SK-N-SH (cell line): ENCODE data around the gene EPHX1. TPM values are rescaled to one million over a fixed set of nuclear protein-coding genes. Genes with fewer than 3 reads are reported as not detected.

Experiments used
- CTCF ChIA-PET: fragments of 300-600, 350-600 bp; formaldehyde crosslinking; extraction: SDS; loops from one replicate; lab custom pipeline; 2021; lab: Yijun Ruan, JAX
- POLR2A ChIA-PET: fragments of 350-600 bp; sonication (Branson Sonifier 250); formaldehyde crosslinking; extraction: SDS; loops from one replicate; lab custom pipeline; 2020; ENCODE audit warnings: antibody characterized with exemption, inconsistent platforms; lab: Yijun Ruan, JAX
- DNase-seq: peaks from one replicate; pipeline ENCODE4 v3.0.0; 2012
- H2AFZ ChIP-seq: fragments of 200-600 bp; sonication (generic); 2 replicates; pipeline ENCODE4 v1.8.1; 2016; ENCODE audit warnings: antibody characterized with exemption, mild to moderate bottlenecking, low read depth
- H3F3A ChIP-seq: fragments of 200-600 bp; sonication (generic); replicated peaks from 2 replicates; pipeline ENCODE3; 2016; ENCODE audit warnings: antibody characterized with exemption, mild to moderate bottlenecking; ENCODE audit not compliant: insufficient read depth
- H3K27ac ChIP-seq, 2 experiments: fragments of 200-500 bp in 1 of 2; fragments of 200-600 bp in 1 of 2; sonication (Bioruptor generic) in 1 of 2; sonication (generic), shearing (Covaris generic) in 1 of 2; 2 replicates each; pipeline versions ENCODE4 v1.5.1 to v1.6.1; 2014 to 2016; ENCODE audit warnings: low read depth in 2 of 2, inconsistent platforms in 1 of 2, low read length in 1 of 2, mild to moderate bottlenecking in 1 of 2, mixed read lengths in 1 of 2
- H3K27me3 ChIP-seq: fragments of 200-600 bp; sonication (generic), shearing (Covaris generic); 2 replicates; pipeline ENCODE4 v1.6.1; 2016; ENCODE audit warnings: mixed run types; ENCODE audit not compliant: insufficient read depth
- H3K36me3 ChIP-seq, 2 experiments: fragments of 200-500 bp in 1 of 2; fragments of 200-600 bp in 1 of 2; sonication (Bioruptor generic) in 1 of 2; sonication (generic) in 1 of 2; replicated peaks in 1 of 2; 2 replicates each; pipeline versions ENCODE3 to v1.5.1; 2014 to 2016; ENCODE audit warnings: low read length in 1 of 2, mild to moderate bottlenecking in 1 of 2; ENCODE audit not compliant: insufficient read depth in 2 of 2, control insufficient read depth in 1 of 2
- H3K4me1 ChIP-seq, 2 experiments: fragments of 200-500 bp in 1 of 2; fragments of 200-600 bp in 1 of 2; sonication (Bioruptor generic) in 1 of 2; sonication (generic), shearing (Covaris generic) in 1 of 2; 2 replicates each; pipeline versions ENCODE4 v1.5.1 to v1.6.1; 2014 to 2016; ENCODE audit warnings: low read depth in 1 of 2, low read length in 1 of 2, mixed run types in 1 of 2; ENCODE audit not compliant: insufficient read depth in 2 of 2, control insufficient read depth in 1 of 2
- H3K4me2 ChIP-seq: fragments of 200-600 bp; sonication (generic), shearing (Covaris generic); 2 replicates; pipeline ENCODE4 v1.6.1; 2017; ENCODE audit warnings: mixed run types
- H3K4me3 ChIP-seq, 2 experiments: fragments of 200-500 bp in 1 of 2; fragments of 200-600 bp in 1 of 2; sonication (Bioruptor generic) in 1 of 2; sonication (generic), shearing (Covaris generic) in 1 of 2; 2 replicates each; pipeline versions ENCODE4 v1.5.1 to v1.8.1; 2014 to 2016; ENCODE audit warnings: low read depth in 2 of 2, inconsistent platforms in 1 of 2, low read length in 1 of 2, mild to moderate bottlenecking in 1 of 2, mixed read lengths in 1 of 2, moderate library complexity in 1 of 2
- H3K79me2 ChIP-seq: fragments of 200-600 bp; sonication (generic); 2 replicates; pipeline ENCODE4 v1.8.1; 2017; ENCODE audit warnings: mild to moderate bottlenecking; ENCODE audit not compliant: insufficient read depth
- H3K9ac ChIP-seq: fragments of 200-600 bp; sonication (generic); 2 replicates; pipeline ENCODE4 v1.6.1; 2017; ENCODE audit warnings: mixed run types
- H3K9me2 ChIP-seq: fragments of 200-600 bp; sonication (generic); 2 replicates; pipeline ENCODE4 v1.6.1; 2017; ENCODE audit warnings: mixed run types
- H3K9me3 ChIP-seq: fragments of 200-600 bp; sonication (generic); 2 replicates; pipeline ENCODE4 v1.6.1; 2017; ENCODE audit warnings: mixed run types, mild to moderate bottlenecking, moderate library complexity
- H4K20me1 ChIP-seq: fragments of 200-600 bp; sonication (generic); 2 replicates; pipeline ENCODE4 v1.6.1; 2017; ENCODE audit warnings: mild to moderate bottlenecking, mixed run types; ENCODE audit not compliant: insufficient read depth
- CHD2 ChIP-seq: fragments of 150-350 bp; IDR thresholded peaks from 2 replicates; pipeline ENCODE4 v1.6.1; 2018; ENCODE audit warnings: low read length; ENCODE audit not compliant: partially characterized antibody
- EP300 ChIP-seq, 2 experiments: IDR thresholded peaks; 2 replicates each; pipeline versions ENCODE4 v1.4.0 to v1.6.1; 2012; ENCODE audit warnings: borderline replicate concordance in 1 of 2, low read depth in 1 of 2, low read length in 1 of 2
- POLR2AphosphoS5 ChIP-seq: IDR thresholded peaks from 2 replicates; pipeline ENCODE4 v1.6.1; 2012; ENCODE audit warnings: low read depth, low read length
- RFX5 ChIP-seq: IDR thresholded peaks from 2 replicates; pipeline ENCODE4 v1.6.1; 2012; ENCODE audit warnings: mild to moderate bottlenecking, improper control_type of control experiment, low read length
- SMC3 ChIP-seq: IDR thresholded peaks from 2 replicates; pipeline ENCODE4 v1.6.1; 2012; ENCODE audit warnings: low read depth, low read length, improper control_type of control experiment
- TAF1 ChIP-seq: IDR thresholded peaks from 2 replicates; pipeline ENCODE4 v1.6.1; 2012; ENCODE audit warnings: low read depth, mild to moderate bottlenecking, low read length, moderate library complexity, borderline replicate concordance
- WGBS: methylation state at CpG from one replicate; pipeline ENCODE4 v1.1.6; 2017; ENCODE audit warnings: low lambda C conversion rate; 5-methylcytosine and 5-hydroxymethylcytosine counted together
- polyA plus RNA-seq, 3 experiments: library from polyadenylated mRNA; depleted of rRNA; stranded (reverse); fragments of >200 nt; gene quantifications; 2 replicates each; pipeline ENCODE4 v1.2.3, GENCODE V29; 2012
- TF ChIP-seq, protein P1 (sequence below): fragments of 150-350 bp; IDR thresholded peaks from 2 replicates; pipeline ENCODE4 v1.6.1; 2017; ENCODE audit warnings: antibody characterized with exemption, low read length, low read depth, borderline replicate concordance
- TF ChIP-seq, protein P2 (sequence below): IDR thresholded peaks from 2 replicates; pipeline ENCODE4 v1.4.0; 2012; ENCODE audit warnings: low read depth, borderline replicate concordance
- TF ChIP-seq, protein P3 (sequence below): fragments of 200-600 bp; sonication (generic); IDR thresholded peaks from 2 replicates; pipeline ENCODE4 v1.6.1; 2017; ENCODE audit warnings: antibody characterized with exemption, mild to moderate bottlenecking, moderate library complexity

EPHX1 gene
- polyA plus RNA-seq, 1 of the 3 experiments (the other 2 are of a cell fraction), result 45.7 TPM

DNA sequence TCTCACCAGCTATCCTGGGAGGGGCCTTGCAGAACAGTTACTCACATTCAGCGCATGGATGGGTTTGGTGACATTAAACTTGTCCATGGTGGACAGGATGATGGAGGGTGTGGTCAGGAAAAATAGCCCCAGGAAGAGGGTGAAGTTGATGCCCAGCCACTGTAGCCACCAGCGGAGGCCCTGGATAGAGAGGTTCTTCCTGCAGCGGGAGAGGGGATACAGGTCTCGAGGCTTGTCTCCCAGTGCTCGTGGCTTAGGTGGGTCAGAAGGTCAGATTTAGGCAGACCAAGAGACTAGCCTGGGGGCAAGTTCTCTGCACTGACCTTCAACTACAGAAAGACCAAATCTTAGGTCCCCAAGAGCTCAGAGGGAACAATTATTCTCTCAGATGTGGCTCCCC lies 49.2 kb downstream of the EPHX1 start:
- no peaks in the 10 kb centered on the region for H3K79me2 ChIP-seq
- POLR2A ChIA-PET, result no interaction called here
- H3K27ac ChIP-seq, result no peak overlapping the region
- peaks cover 0 to 3% of the 10 kb centered on the region in 2 experiments; a peak in 1 of 4 replicates for H3K4me1 ChIP-seq
- no peak overlapping the region for H3K4me3 ChIP-seq
- no peak overlapping the region for H2AFZ ChIP-seq
- no peak for DNase-seq
- H3K9me3 ChIP-seq, result no peaks in the 10 kb centered on the region
- CTCF ChIA-PET, result interaction anchor here (1.3 to 3.1 kb wide), 4 partner anchors 11 to 384 kb away, joined by 3 to 11 read pairs (median 4); no protein-coding TSS in a partner anchor
- H4K20me1 ChIP-seq, result no peaks in the 10 kb centered on the region
- no peak overlapping the region for H3K4me2 ChIP-seq
- no peaks in the 10 kb centered on the region for H3K9me2 ChIP-seq
- H3F3A ChIP-seq, result peaks cover 4% of the 10 kb centered on the region
- H3K36me3 ChIP-seq, result peaks cover 0 to 19% of the 10 kb centered on the region in 2 experiments
- H3K9ac ChIP-seq, result no peak overlapping the region
- 98% methylated on average over 5 of the region's 5 CpGs for WGBS
- TF ChIP-seq, protein P1, sequence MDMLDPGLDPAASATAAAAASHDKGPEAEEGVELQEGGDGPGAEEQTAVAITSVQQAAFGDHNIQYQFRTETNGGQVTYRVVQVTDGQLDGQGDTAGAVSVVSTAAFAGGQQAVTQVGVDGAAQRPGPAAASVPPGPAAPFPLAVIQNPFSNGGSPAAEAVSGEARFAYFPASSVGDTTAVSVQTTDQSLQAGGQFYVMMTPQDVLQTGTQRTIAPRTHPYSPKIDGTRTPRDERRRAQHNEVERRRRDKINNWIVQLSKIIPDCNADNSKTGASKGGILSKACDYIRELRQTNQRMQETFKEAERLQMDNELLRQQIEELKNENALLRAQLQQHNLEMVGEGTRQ, result no peak
- no peaks in the 10 kb centered on the region for H3K27me3 ChIP-seq

DNA sequence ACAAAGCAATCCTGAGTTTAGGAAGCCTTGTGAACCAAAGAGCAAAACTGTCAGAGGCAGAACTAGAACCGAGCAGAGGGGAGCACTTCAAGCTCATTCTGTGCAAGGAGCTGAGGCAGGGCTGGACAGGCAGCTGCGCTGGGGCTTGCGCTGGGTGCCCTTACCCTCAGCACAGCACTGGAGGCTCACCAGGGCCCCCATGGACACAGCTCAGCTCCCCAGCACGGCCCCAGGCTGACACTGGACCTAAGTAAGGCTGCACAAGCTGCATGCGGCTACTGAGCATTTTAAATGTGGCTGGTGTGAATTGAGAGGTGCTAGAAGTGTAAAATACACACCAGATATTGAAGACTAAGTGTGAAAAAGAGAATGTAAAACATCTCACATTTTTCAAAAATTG lies 50.2 kb downstream of the EPHX1 start:
- Histone ChIP-seq H3K79me2 (no peaks in the 10 kb centered on the region), H3K27me3 (no peaks in the 10 kb centered on the region), H3K4me1 (peaks cover 0 to 9% of the 10 kb centered on the region in 2 experiments; a peak in 1 of 4 replicates), H3K4me2 (no peak overlapping the region), H3K4me3 (no peak overlapping the region), H3K9me2 (no peaks in the 10 kb centered on the region), H4K20me1 (no peaks in the 10 kb centered on the region), H3K27ac (no peak overlapping the region), H3K9me3 (no peaks in the 10 kb centered on the region), H2AFZ (no peak overlapping the region), H3F3A (peaks cover 10% of the 10 kb centered on the region), H3K36me3 (peaks cover 0 to 16% of the 10 kb centered on the region in 2 experiments), H3K9ac (no peak overlapping the region)
- POLR2A ChIA-PET, result no interaction called here
- TF ChIP-seq, protein P2, sequence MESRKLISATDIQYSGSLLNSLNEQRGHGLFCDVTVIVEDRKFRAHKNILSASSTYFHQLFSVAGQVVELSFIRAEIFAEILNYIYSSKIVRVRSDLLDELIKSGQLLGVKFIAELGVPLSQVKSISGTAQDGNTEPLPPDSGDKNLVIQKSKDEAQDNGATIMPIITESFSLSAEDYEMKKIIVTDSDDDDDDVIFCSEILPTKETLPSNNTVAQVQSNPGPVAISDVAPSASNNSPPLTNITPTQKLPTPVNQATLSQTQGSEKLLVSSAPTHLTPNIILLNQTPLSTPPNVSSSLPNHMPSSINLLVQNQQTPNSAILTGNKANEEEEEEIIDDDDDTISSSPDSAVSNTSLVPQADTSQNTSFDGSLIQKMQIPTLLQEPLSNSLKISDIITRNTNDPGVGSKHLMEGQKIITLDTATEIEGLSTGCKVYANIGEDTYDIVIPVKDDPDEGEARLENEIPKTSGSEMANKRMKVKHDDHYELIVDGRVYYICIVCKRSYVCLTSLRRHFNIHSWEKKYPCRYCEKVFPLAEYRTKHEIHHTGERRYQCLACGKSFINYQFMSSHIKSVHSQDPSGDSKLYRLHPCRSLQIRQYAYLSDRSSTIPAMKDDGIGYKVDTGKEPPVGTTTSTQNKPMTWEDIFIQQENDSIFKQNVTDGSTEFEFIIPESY, result no peak
- no peak for TF ChIP-seq RFX5
- TF ChIP-seq EP300 (IDR thresholded peaks at IDR 0.05; ENCODE audit: borderline replicate concordance in 1 of 2, low read depth in 1 of 2, low read length in 1 of 2), result no peak
- TF ChIP-seq, protein P3, sequence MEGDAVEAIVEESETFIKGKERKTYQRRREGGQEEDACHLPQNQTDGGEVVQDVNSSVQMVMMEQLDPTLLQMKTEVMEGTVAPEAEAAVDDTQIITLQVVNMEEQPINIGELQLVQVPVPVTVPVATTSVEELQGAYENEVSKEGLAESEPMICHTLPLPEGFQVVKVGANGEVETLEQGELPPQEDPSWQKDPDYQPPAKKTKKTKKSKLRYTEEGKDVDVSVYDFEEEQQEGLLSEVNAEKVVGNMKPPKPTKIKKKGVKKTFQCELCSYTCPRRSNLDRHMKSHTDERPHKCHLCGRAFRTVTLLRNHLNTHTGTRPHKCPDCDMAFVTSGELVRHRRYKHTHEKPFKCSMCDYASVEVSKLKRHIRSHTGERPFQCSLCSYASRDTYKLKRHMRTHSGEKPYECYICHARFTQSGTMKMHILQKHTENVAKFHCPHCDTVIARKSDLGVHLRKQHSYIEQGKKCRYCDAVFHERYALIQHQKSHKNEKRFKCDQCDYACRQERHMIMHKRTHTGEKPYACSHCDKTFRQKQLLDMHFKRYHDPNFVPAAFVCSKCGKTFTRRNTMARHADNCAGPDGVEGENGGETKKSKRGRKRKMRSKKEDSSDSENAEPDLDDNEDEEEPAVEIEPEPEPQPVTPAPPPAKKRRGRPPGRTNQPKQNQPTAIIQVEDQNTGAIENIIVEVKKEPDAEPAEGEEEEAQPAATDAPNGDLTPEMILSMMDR, result no peak
- no peak for TF ChIP-seq SMC3
- no peak for TF ChIP-seq TAF1
- TF ChIP-seq CHD2, result no peak
- TF ChIP-seq POLR2AphosphoS5, result no peak
- WGBS, result 93% methylated on average over 3 of the region's 5 CpGs
- CTCF ChIA-PET, result interaction anchor here (1.1 to 3.1 kb wide), 5 partner anchors 14 to 385 kb away, joined by 3 to 11 read pairs (median 4); no protein-coding TSS in a partner anchor
- DNase-seq, result no peak
